H1 (cell line): Measurements from ENCODE around the gene STAG1. TPM values are rescaled to one million over a fixed set of nuclear protein-coding genes. Genes with fewer than 3 reads are reported as not detected.
"Not testable (repeated sequence)": the region's sequence is repeated elsewhere in the genome, so short reads cannot be mapped to it uniquely, and the experiment has no call there.

ENCODE experiments used
- CTCF ChIA-PET: fragments of 300-600 bp; sonication (Branson Sonifier 250); formaldehyde crosslinking; loops from one replicate; lab custom pipeline; 2021; ENCODE audit not compliant: partially characterized antibody; lab: Charles Lee
- POLR2A ChIA-PET: fragments of 300-600 bp; sonication (Branson Sonifier 250); formaldehyde crosslinking; loops from one replicate; lab custom pipeline; 2021; ENCODE audit warnings: inconsistent platforms; ENCODE audit not compliant: partially characterized antibody; lab: Charles Lee
- DNase-seq, 2 experiments: peaks; one replicate each; pipeline versions ENCODE4 v3.0.0 to v3.0.0-alpha.2; 2010 to 2022; ENCODE audit warnings: low spot score in 2 of 2, low read depth in 1 of 2, mixed read lengths in 1 of 2
- FAIRE-seq: peaks from 2 replicates; lab custom pipeline; 2011; peaks lifted over from hg19 to GRCh38; lab: Jason Lieb, UNC
- H2AFZ ChIP-seq: 2 replicates; pipeline ENCODE4 v1.8.1; 2012; ENCODE audit warnings: low read length, inconsistent platforms
- H2AK5ac ChIP-seq: 2 replicates; pipeline ENCODE4 v1.6.1; 2013; ENCODE audit warnings: low read depth, low read length
- H2BK120ac ChIP-seq: replicated peaks from 2 replicates; pipeline ENCODE3; 2013; ENCODE audit warnings: low read depth, low read length, inconsistent platforms
- H2BK12ac ChIP-seq: 2 replicates; pipeline ENCODE4 v1.6.1; 2013; ENCODE audit warnings: low read depth, low read length
- H2BK15ac ChIP-seq: 2 replicates; pipeline ENCODE4 v1.6.1; 2013; ENCODE audit warnings: low read length
- H2BK20ac ChIP-seq: 2 replicates; pipeline ENCODE4 v1.6.1; 2013; ENCODE audit warnings: low read length
- H2BK5ac ChIP-seq: 2 replicates; pipeline ENCODE4 v1.6.1; 2013; ENCODE audit warnings: low read depth, low read length
- H3K14ac ChIP-seq: 2 replicates; pipeline ENCODE4 v1.6.1; 2013; ENCODE audit warnings: inconsistent platforms; ENCODE audit not compliant: insufficient read length
- H3K18ac ChIP-seq: 2 replicates; pipeline ENCODE4 v1.6.1; 2013; ENCODE audit warnings: low read length; ENCODE audit errors: extremely low read depth
- H3K23ac ChIP-seq: 2 replicates; pipeline ENCODE4 v1.6.1; 2013; ENCODE audit warnings: inconsistent platforms; ENCODE audit not compliant: insufficient read length
- H3K23me2 ChIP-seq: 2 replicates; pipeline ENCODE4 v1.6.1; 2013; ENCODE audit warnings: low read depth, low read length
- H3K27ac ChIP-seq: 2 replicates; pipeline ENCODE4 v1.6.1; 2011; ENCODE audit warnings: low read depth, low read length, inconsistent platforms
- H3K27me3 ChIP-seq, 4 experiments: replicated peaks in 1 of 4; 1 replicate in 1 of 4; 2 replicates in 3 of 4; pipeline versions ENCODE4 v1.6.1 to v1.8.1; 2011 to 2013; ENCODE audit warnings: low read length in 3 of 4, mild to moderate bottlenecking in 3 of 4, inconsistent platforms in 2 of 4, mixed read lengths in 2 of 4, moderate library complexity in 1 of 4; ENCODE audit not compliant: control insufficient read depth in 3 of 4, insufficient read depth in 3 of 4; ENCODE audit errors: extremely low read depth in 1 of 4
- H3K36me3 ChIP-seq, 4 experiments: 2 replicates each; pipeline versions ENCODE4 v1.6.1 to v1.8.1; 2011 to 2013; ENCODE audit warnings: mild to moderate bottlenecking in 4 of 4, low read length in 3 of 4, moderate library complexity in 2 of 4, control low read depth in 1 of 4, inconsistent platforms in 1 of 4; ENCODE audit not compliant: insufficient read depth in 4 of 4, control insufficient read depth in 2 of 4
- H3K4ac ChIP-seq: replicated peaks from 2 replicates; pipeline ENCODE3; 2013; ENCODE audit warnings: low read length, low read depth, mixed read lengths, inconsistent platforms; ENCODE audit not compliant: insufficient read length
- H3K4me1 ChIP-seq, 4 experiments: replicated peaks in 1 of 4; 1 replicate in 1 of 4; 2 replicates in 3 of 4; pipeline versions ENCODE4 v1.6.1 to v1.8.1; 2011 to 2013; ENCODE audit warnings: low read length in 3 of 4, inconsistent platforms in 2 of 4, mixed read lengths in 1 of 4; ENCODE audit not compliant: insufficient read depth in 4 of 4, control insufficient read depth in 3 of 4
- H3K4me2 ChIP-seq, 2 experiments: 2 replicates each; pipeline versions ENCODE4 v1.6.1 to v1.8.1; 2011 to 2013; ENCODE audit warnings: low read depth in 2 of 2, low read length in 2 of 2, control low read depth in 1 of 2, inconsistent platforms in 1 of 2, mild to moderate bottlenecking in 1 of 2; ENCODE audit not compliant: insufficient read depth in 1 of 2
- H3K4me3 ChIP-seq, 4 experiments: fragments of 200-600, 300-600 bp in 1 of 4; sonication (generic), shearing (Covaris generic), sonication (Bioruptor Twin) in 1 of 4; 2 replicates each; pipeline versions ENCODE4 v1.5.1 to v1.8.1; 2011 to 2016; ENCODE audit warnings: low read length in 4 of 4, low read depth in 3 of 4, control low read depth in 2 of 4, inconsistent platforms in 2 of 4, mild to moderate bottlenecking in 2 of 4, mixed read lengths in 1 of 4, moderate library complexity in 1 of 4; ENCODE audit not compliant: insufficient read depth in 2 of 4; ENCODE audit errors: extremely low read depth in 1 of 4
- H3K56ac ChIP-seq: replicated peaks from 2 replicates; pipeline ENCODE3; 2013; ENCODE audit warnings: low read depth, mild to moderate bottlenecking, mixed read lengths, low read length, inconsistent platforms; ENCODE audit not compliant: insufficient read length
- H3K79me1 ChIP-seq: 2 replicates; pipeline ENCODE4 v1.6.1; 2013; ENCODE audit warnings: low read depth, low read length, control low read depth
- H3K79me2 ChIP-seq, 2 experiments: 2 replicates each; pipeline versions ENCODE4 v1.6.1 to v1.8.1; 2012 to 2013; ENCODE audit warnings: low read length in 2 of 2, mild to moderate bottlenecking in 2 of 2, inconsistent platforms in 1 of 2; ENCODE audit not compliant: insufficient read depth in 2 of 2, control insufficient read depth in 1 of 2
- H3K9ac ChIP-seq, 4 experiments: replicated peaks in 1 of 4; 1 replicate in 1 of 4; 2 replicates in 3 of 4; pipeline versions ENCODE4 v1.6.1 to v1.8.1; 2011 to 2013; ENCODE audit warnings: low read depth in 3 of 4, low read length in 3 of 4, control low read depth in 2 of 4, mild to moderate bottlenecking in 2 of 4, moderate library complexity in 2 of 4, inconsistent platforms in 1 of 4; ENCODE audit errors: extremely low read depth in 1 of 4
- H3K9me3 ChIP-seq, 2 experiments: 2 replicates each; pipeline versions ENCODE4 v1.6.1 to v1.8.1; 2012 to 2013; ENCODE audit warnings: mild to moderate bottlenecking in 2 of 2, moderate library complexity in 2 of 2, control low read depth in 1 of 2, inconsistent platforms in 1 of 2, low read depth in 1 of 2, low read length in 1 of 2, mixed read lengths in 1 of 2; ENCODE audit not compliant: insufficient read depth in 2 of 2
- H4K20me1 ChIP-seq, 2 experiments: replicated peaks in 1 of 2; 2 replicates each; pipeline versions ENCODE3 to v1.8.1; 2011 to 2013; ENCODE audit warnings: inconsistent platforms in 2 of 2, low read length in 2 of 2, mild to moderate bottlenecking in 1 of 2; ENCODE audit not compliant: insufficient read depth in 2 of 2, control insufficient read depth in 1 of 2
- H4K5ac ChIP-seq: 2 replicates; pipeline ENCODE4 v1.6.1; 2013; ENCODE audit warnings: low read length, low read depth, mixed read lengths, inconsistent platforms; ENCODE audit not compliant: insufficient read length
- H4K8ac ChIP-seq: 2 replicates; pipeline ENCODE4 v1.8.0; 2013; ENCODE audit warnings: mild to moderate bottlenecking, moderate library complexity, low read length, inconsistent platforms; ENCODE audit not compliant: insufficient read depth; ENCODE audit errors: extremely low read depth
- H4K91ac ChIP-seq: replicated peaks from 2 replicates; pipeline ENCODE3; 2013; ENCODE audit warnings: low read length, mixed read lengths, inconsistent platforms; ENCODE audit not compliant: insufficient read length
- NRF1 ChIP-seq: IDR thresholded peaks from 2 replicates; pipeline ENCODE4 v1.6.1; 2011; ENCODE audit warnings: mild to moderate bottlenecking, low read depth, low read length, improper control_type of control experiment
- RFX5 ChIP-seq: IDR thresholded peaks from 2 replicates; pipeline ENCODE4 v1.6.1; 2011; ENCODE audit warnings: low read depth, low read length, improper control_type of control experiment, borderline replicate concordance
- WGBS, 2 experiments: shearing (Covaris generic) in 1 of 2; methylation state at CpG; one replicate each; pipeline versions ENCODE4 v1.1.6 to v1.1.7; 2013 to 2015; ENCODE audit warnings: low lambda C conversion rate in 2 of 2, mixed read lengths in 2 of 2, inconsistent platforms in 1 of 2, low coverage in 1 of 2, missing lambda C conversion rate in 1 of 2; ENCODE audit not compliant: insufficient replicate concordance in 2 of 2, insufficient coverage in 1 of 2, insufficient read length in 1 of 2; ENCODE audit errors: extremely low coverage in 1 of 2, missing lambda C conversion rate in 1 of 2; 5-methylcytosine and 5-hydroxymethylcytosine counted together
- polyA plus RNA-seq, 7 experiments: library from polyadenylated mRNA; depleted of rRNA in 3 of 7; stranded (reverse) in 5 of 7; unstranded in 2 of 7; fragments of >200 nt in 5 of 7; fragments of 200-250 nt in 2 of 7; gene quantifications; 1 replicate in 5 of 7; 2 replicates in 1 of 7; 4 replicates in 1 of 7; pipeline versions ENCODE4 v1.2.1 to v1.2.3, GENCODE V29; 2011 to 2013; ENCODE audit warnings: missing spikeins in 2 of 7, mixed read lengths in 2 of 7
- total RNA-seq: library from RNA; stranded (reverse); fragmentation: NEBNext Ultra II Directional; extraction: Animal tissue kit (Norgen Biotek cat#: 25700); gene quantifications from 2 replicates; pipeline ENCODE4 v1.2.1, GENCODE V29; 2021

Gene STAG1
- total and polyA plus RNA-seq, 2 of the 8 experiments (the other 6 are each of a cell fraction or from before 2014, with no cell fraction given) = 4.6 to 23.4 TPM

DNA sequence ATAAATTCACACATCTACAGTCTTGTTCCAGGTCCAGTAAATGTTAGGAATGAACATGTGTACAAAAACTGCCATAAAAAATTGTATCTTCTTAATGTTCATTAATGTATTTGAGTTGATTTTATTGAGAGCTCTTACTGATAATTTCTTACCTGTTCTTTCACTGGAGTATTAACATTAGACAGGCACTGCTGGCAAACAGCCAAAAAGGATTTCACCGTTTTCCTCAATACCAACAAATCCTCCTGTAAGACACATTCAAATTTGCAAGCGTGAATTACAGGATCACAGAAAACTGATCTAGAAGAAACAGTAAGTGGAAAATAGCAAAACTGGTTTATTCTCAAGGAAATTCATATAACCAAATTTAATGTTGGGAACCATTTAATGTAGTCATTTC, 374.7 kb downstream of the STAG1 start (continued):
- TF ChIP-seq NRF1 = no peak
- no peak for TF ChIP-seq RFX5

DNA sequence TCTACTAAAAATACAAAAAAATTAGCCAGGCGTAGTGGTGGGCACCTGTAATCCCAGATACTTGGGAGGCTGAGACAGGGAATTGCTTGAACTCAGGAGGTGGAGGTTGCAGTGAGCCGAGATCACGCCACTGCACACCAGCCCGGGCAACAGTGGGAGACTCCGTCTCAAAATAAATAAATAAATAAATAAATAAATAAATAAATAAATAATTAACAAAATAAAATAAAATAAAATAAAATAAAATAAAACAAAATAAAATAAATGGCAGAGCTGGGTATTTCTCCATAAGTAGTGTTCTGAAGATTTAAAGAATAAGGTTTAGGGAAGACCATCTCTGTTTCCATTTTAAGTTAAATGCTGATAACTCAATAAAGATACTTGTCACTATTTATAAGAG, 376.4 kb downstream of the STAG1 start:
- H3K27ac ChIP-seq, POLR2A ChIA-PET, H3K4me3 ChIP-seq, H2BK5ac ChIP-seq, H3K79me1 ChIP-seq, H3K27me3 ChIP-seq, H3K56ac ChIP-seq, H3K23me2 ChIP-seq, H3K36me3 ChIP-seq, FAIRE-seq, H3K79me2 ChIP-seq, H2BK15ac ChIP-seq, H3K4me2 ChIP-seq, CTCF ChIA-PET, H2BK12ac ChIP-seq, H3K4ac ChIP-seq, H4K8ac ChIP-seq, DNase-seq, H2AFZ ChIP-seq, H4K5ac ChIP-seq, H3K9me3 ChIP-seq, H2BK120ac ChIP-seq, H3K18ac ChIP-seq, H3K23ac ChIP-seq, H4K20me1 ChIP-seq, H3K14ac ChIP-seq, H3K9ac ChIP-seq, H3K4me1 ChIP-seq, H2AK5ac ChIP-seq, H4K91ac ChIP-seq, H2BK20ac ChIP-seq: not testable (repeated sequence)
- WGBS, 2 experiments = 99% methylated on average over 5 of the region's 5 CpGs; no CpG with 5 or more reads in 1 of the 2 experiments
